Fibroblast of pulmonary artery (primary cell): Measurements from ENCODE around the gene GALNT13.

ENCODE experiments used
- DNase-seq: peaks from one replicate; pipeline ENCODE4 v3.0.0-alpha.2; 2010; ENCODE audit warnings: low read depth
- H3K4me3 ChIP-seq: replicated peaks from 2 replicates; pipeline ENCODE4 v1.5.1; 2011; ENCODE audit warnings: low read depth, mild to moderate bottlenecking, control low read depth, low read length, moderate library complexity
- TF ChIP-seq, protein P1 (sequence below): IDR thresholded peaks from 2 replicates; pipeline ENCODE4 v1.5.1; 2011; ENCODE audit warnings: mild to moderate bottlenecking, control low read depth, low read length, inconsistent platforms; ENCODE audit errors: missing control alignments

GALNT13 gene

DNA sequence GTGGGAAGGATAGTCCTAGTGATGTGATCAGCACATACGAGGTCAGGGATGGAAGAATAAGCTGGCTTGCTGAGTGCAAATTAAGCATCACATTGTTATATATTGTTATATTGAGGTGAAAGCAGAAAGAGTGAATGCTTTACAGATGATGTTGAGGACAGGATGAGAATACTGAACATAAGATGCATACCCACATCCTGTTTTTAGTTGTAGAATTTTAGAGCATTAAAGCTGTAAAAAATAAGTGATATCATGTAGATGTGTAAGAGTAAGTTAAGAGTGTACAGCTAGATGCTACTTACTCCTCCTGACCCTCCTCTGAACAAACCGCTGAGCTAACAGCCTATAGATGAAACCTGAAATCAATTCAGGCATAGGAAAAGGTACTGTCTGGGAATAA is 555.7 kb downstream of the GALNT13 start:
- H3K4me3 ChIP-seq: no peak overlapping the region
- DNase-seq: no peak
- TF ChIP-seq, protein P1, sequence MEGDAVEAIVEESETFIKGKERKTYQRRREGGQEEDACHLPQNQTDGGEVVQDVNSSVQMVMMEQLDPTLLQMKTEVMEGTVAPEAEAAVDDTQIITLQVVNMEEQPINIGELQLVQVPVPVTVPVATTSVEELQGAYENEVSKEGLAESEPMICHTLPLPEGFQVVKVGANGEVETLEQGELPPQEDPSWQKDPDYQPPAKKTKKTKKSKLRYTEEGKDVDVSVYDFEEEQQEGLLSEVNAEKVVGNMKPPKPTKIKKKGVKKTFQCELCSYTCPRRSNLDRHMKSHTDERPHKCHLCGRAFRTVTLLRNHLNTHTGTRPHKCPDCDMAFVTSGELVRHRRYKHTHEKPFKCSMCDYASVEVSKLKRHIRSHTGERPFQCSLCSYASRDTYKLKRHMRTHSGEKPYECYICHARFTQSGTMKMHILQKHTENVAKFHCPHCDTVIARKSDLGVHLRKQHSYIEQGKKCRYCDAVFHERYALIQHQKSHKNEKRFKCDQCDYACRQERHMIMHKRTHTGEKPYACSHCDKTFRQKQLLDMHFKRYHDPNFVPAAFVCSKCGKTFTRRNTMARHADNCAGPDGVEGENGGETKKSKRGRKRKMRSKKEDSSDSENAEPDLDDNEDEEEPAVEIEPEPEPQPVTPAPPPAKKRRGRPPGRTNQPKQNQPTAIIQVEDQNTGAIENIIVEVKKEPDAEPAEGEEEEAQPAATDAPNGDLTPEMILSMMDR: no peak

DNA sequence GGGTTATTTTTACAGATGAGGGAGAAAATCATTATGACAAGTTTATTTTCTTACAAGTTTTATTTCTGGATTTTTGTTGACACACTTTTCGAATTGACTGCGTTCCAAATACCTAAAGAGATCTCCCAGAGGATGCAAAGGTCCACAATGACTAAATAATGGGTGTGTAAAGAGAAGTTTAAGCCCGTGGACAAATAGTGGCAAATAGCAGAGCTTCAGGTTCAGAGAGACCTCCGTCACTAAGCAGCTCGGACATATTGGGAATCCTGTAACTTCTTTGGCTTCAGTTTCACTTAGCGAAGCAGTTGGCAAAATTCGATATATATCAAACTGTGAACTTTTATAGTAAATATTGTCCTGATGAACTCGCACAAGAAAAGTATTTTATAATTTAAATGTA is 556.3 kb downstream of the GALNT13 start:
- DNase-seq: no peak
- no peak overlapping the region for H3K4me3 ChIP-seq
- TF ChIP-seq, protein P1: no peak

DNA sequence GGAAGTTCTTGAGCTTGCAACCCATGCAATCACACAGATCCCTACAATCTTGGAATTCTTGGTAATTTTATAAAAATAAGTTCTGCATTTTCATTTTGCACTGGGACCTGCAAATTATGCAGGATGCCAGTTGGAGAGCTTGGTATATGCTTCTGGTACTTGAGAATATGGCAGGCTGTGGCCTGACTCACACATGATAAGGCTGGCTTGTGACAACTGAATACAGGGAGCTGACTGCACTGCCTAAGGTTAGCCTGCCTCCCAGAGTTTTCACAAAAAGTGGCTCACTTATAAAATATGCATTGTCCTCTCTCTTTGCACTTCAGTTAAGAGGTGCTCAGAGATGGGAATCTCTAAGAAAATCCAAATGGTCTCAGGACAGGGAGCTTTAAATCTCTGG is 561.3 kb downstream of the GALNT13 start:
- TF ChIP-seq, protein P1: no peak
- H3K4me3 ChIP-seq: no peak overlapping the region
- DNase-seq: no peak

DNA sequence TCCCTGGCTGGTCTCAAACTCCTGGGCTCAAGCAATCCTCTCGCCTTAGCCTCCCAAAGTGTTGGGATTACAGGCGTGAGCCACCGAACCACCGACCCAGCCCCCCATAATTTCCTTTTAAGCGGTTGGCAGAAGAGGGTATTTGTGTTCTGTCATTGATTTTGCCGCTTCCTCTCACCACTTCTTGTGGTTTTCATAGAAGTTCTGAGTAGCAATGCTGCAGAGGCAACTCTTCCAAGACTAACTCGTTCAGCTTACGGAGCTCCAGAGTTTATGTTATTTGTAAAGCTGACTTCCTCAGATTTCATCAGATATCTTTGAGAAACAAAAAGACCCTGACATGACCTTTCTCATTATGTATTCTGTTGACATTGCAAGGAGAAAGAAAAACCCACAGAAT is 565.4 kb downstream of the GALNT13 start:
- H3K4me3 ChIP-seq: no peak overlapping the region
- DNase-seq: no peak
- TF ChIP-seq, protein P1: no peak

DNA sequence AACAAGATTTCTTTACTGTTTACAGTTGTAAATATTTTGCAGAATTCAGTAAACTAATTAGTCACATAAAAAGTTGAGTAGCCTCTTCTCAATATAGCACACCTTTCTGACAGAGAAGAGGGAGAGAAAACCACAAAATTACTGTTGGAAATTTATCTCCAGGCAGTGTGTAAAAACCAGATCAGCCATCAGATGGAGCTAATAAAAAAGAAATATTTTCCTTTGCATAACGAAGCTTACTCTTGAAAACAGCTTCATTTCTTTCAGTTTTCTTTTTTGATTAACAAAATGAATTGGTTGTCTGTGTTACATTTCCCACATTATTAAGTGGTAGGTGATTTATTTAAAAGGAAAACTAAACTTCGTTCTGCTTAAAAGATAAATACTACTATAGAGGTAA is 567.4 kb downstream of the GALNT13 start:
- TF ChIP-seq, protein P1: peak; percentile 11
- DNase-seq: no peak
- no peak overlapping the region for H3K4me3 ChIP-seq

DNA sequence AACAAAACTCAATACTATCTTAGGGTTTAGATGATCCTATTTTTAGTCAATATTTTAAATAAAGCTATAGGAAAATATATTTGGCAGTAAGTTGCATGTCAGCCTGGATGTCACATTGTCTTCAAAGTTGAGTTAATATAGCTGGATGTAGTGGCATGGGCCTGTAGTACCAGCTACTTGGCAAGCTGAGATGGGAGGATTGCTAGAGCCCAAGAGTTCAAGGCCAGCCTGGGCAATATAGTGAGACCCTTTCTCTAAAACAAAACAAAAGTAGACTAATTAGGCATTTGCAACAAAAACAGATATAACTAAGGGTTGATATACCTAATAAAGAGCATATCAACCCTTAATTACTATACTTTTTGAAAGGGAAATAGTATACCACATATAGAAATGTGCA is 572.2 kb downstream of the GALNT13 start:
- TF ChIP-seq, protein P1: no peak
- DNase-seq: no peak
- H3K4me3 ChIP-seq: no peak overlapping the region

DNA sequence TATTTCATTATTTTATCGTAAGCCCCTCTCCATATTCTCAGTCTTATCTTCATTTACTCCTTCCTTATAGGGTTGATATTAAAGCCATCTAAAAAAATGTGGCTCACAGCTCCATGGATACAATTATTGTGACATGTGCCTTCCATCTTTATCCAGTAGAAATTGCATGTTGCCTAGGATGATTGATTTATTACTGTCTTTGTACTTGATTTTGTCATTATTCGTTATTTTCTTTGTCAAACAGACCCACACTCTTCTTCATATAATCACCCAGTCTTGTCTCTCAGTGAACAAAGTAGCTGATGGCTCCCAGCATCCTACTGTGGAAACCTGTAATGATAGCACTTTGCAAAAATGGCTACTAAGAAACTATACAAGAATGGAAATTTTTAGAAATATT is 574.6 kb downstream of the GALNT13 start:
- no peak overlapping the region for H3K4me3 ChIP-seq
- DNase-seq: no peak
- TF ChIP-seq, protein P1: no peak
